ENCODE measurements around the gene NPRL2.

NPRL2 gene

GRCh38 chr3:50373146-50374051, 22.8 kb upstream of the NPRL2 start:
- no peak for DNase-seq

- DNase-seq, result no peak
Measured at GRCh38 chr3:50372349-50372748, 21.8 kb upstream of the NPRL2 start.

- DNase-seq, result no peak
Measured at GRCh38 chr3:50371133-50371685, 20.6 kb upstream of the NPRL2 start.

- no peak for DNase-seq
Measured at GRCh38 chr3:50370594-50370993, 20.0 kb upstream of the NPRL2 start.

GRCh38 chr3:50369012-50369670, 18.6 kb upstream of the NPRL2 start:
- DNase-seq, result no peak

GRCh38 chr3:50365842-50366220, 15.3 kb upstream of the NPRL2 start:
- no peak for DNase-seq

- DNase-seq, result no peak
Measured at GRCh38 chr3:50365080-50365841, 14.7 kb upstream of the NPRL2 start.

- no peak for DNase-seq
Measured at GRCh38 chr3:50364573-50365079, 14.1 kb upstream of the NPRL2 start.

- no peak for DNase-seq
Measured at GRCh38 chr3:50359760-50360110, 9.2 kb upstream of the NPRL2 start.

- peak; percentile 89 to 92 for DNase-seq
Measured at GRCh38 chr3:50358911-50359759, 8.6 kb upstream of the NPRL2 start, which contains the start of gene TMEM115. TSS of gene TMEM115 (minus strand) at chr3:50359521. CDS start at chr3:50359063, 458 bp downstream.

- DNase-seq, result no peak
Measured at GRCh38 chr3:50358355-50358910, 7.9 kb upstream of the NPRL2 start.

- no peak for DNase-seq
Measured at GRCh38 chr3:50357481-50357880, 6.9 kb upstream of the NPRL2 start.

GRCh38 chr3:50356553-50356952, 6.0 kb upstream of the NPRL2 start:
- no peak for DNase-seq

GRCh38 chr3:50355829-50356552, 5.4 kb upstream of the NPRL2 start:
- no peak for DNase-seq

GRCh38 chr3:50354850-50355249, 4.3 kb upstream of the NPRL2 start:
- DNase-seq, result no peak

- DNase-seq, result no peak
Measured at GRCh38 chr3:50354186-50354764, 3.7 kb upstream of the NPRL2 start.

GRCh38 chr3:50353245-50354004, 2.9 kb upstream of the NPRL2 start:
- DNase-seq, result no peak

- DNase-seq, result peak in 1 of 2 experiments; percentile 8
Measured at GRCh38 chr3:50352781-50353180, 2.2 kb upstream of the NPRL2 start.

GRCh38 chr3:50351323-50351697, 735 bp upstream of the NPRL2 start:
- DNase-seq, result no peak

- no peak for DNase-seq
Measured at GRCh38 chr3:50350213-50350526, 405 bp downstream of the NPRL2 start.
